Osteoblast (primary cell): ENCODE data around the gene RPAIN. TPM values are rescaled to one million over a fixed set of nuclear protein-coding genes. Genes with fewer than 3 reads are reported as not detected.

Experiments
- DNase-seq: peaks from one replicate; pipeline ENCODE4 v3.0.0; 2011; ENCODE audit warnings: low spot score, mixed read lengths; ENCODE audit not compliant: insufficient read length; ENCODE audit errors: missing footprints
- H2AFZ ChIP-seq: 2 replicates; pipeline ENCODE4 v1.6.0; 2011; ENCODE audit warnings: mild to moderate bottlenecking, low read length
- H3K27ac ChIP-seq: 2 replicates; pipeline ENCODE4 v1.5.1; 2011; ENCODE audit warnings: mild to moderate bottlenecking, low read depth, low read length, moderate library complexity
- H3K27me3 ChIP-seq: 2 replicates; pipeline ENCODE4 v1.6.0; 2012; ENCODE audit warnings: mild to moderate bottlenecking, control low read depth, inconsistent platforms, low read length, moderate library complexity; ENCODE audit not compliant: insufficient read depth
- H3K36me3 ChIP-seq: 2 replicates; pipeline ENCODE4 v1.5.1; 2011; ENCODE audit warnings: mild to moderate bottlenecking, low read length, control low read depth, moderate library complexity; ENCODE audit not compliant: insufficient read depth
- H3K4me1 ChIP-seq: 2 replicates; pipeline ENCODE4 v1.5.1; 2011; ENCODE audit warnings: mild to moderate bottlenecking, low read length, control low read depth, moderate library complexity; ENCODE audit not compliant: insufficient read depth
- H3K4me2 ChIP-seq: 2 replicates; pipeline ENCODE4 v1.6.0; 2011; ENCODE audit warnings: mild to moderate bottlenecking, low read length; ENCODE audit not compliant: insufficient read depth
- H3K4me3 ChIP-seq: fragments of 200-600 bp; sonication (generic); 3 replicates; pipeline ENCODE4 v1.5.1; 2012; ENCODE audit warnings: mild to moderate bottlenecking, low read length, inconsistent platforms; ENCODE audit not compliant: insufficient read depth
- H3K79me2 ChIP-seq: 2 replicates; pipeline ENCODE4 v1.6.0; 2012; ENCODE audit warnings: mild to moderate bottlenecking, low read length, control low read depth, inconsistent platforms; ENCODE audit not compliant: insufficient read depth
- H3K9me3 ChIP-seq: 2 replicates; pipeline ENCODE4 v1.5.1; 2011; ENCODE audit warnings: low read depth, low read length, control low read depth
- H4K20me1 ChIP-seq: 2 replicates; pipeline ENCODE4 v1.6.0; 2012; ENCODE audit warnings: mild to moderate bottlenecking, low read length, control low read depth; ENCODE audit not compliant: insufficient read depth
- CTCF ChIP-seq: IDR thresholded peaks from 2 replicates; pipeline ENCODE4 v1.5.1; 2011; ENCODE audit warnings: mild to moderate bottlenecking, low read depth, low read length, moderate library complexity; ENCODE audit errors: extremely low read depth
- total RNA-seq: library from RNA; depleted of rRNA; stranded (reverse); fragments of >200 nt; gene quantifications from 2 replicates; pipeline ENCODE4 v1.2.3, GENCODE V29; 2012

RPAIN gene
- total RNA-seq, 1 donor = 40.2 TPM

GRCh38 chr17:5472511-5472910, 52.5 kb downstream of the RPAIN start:
- H3K4me1 ChIP-seq = no peaks in the 10 kb centered on the region
- no peak overlapping the region for H3K4me2 ChIP-seq
- H3K36me3 ChIP-seq = peaks cover 39% of the 10 kb centered on the region
- no peaks in the 10 kb centered on the region for H3K9me3 ChIP-seq
- peaks cover 20% of the 10 kb centered on the region for H3K79me2 ChIP-seq
- H3K27ac ChIP-seq = no peak overlapping the region
- no peak overlapping the region for H2AFZ ChIP-seq
- no peaks in the 10 kb centered on the region for H3K27me3 ChIP-seq
- no peak for DNase-seq
- no peak overlapping the region for H3K4me3 ChIP-seq
- no peak for TF ChIP-seq CTCF
- H4K20me1 ChIP-seq = no peaks in the 10 kb centered on the region

- no peak for TF ChIP-seq CTCF
- H3K79me2 ChIP-seq = peaks cover 16% of the 10 kb centered on the region
- no peaks in the 10 kb centered on the region for H4K20me1 ChIP-seq
- H3K36me3 ChIP-seq = peaks cover 53% of the 10 kb centered on the region
- no peaks in the 10 kb centered on the region for H3K27me3 ChIP-seq
- no peak for DNase-seq
- H2AFZ ChIP-seq = no peak overlapping the region
- H3K4me3 ChIP-seq = no peak overlapping the region
- H3K4me2 ChIP-seq = no peak overlapping the region
- no peak overlapping the region for H3K27ac ChIP-seq
- no peaks in the 10 kb centered on the region for H3K4me1 ChIP-seq
- H3K9me3 ChIP-seq = no peaks in the 10 kb centered on the region
Observed at GRCh38 chr17:5473906-5474305, 53.9 kb downstream of the RPAIN start.

GRCh38 chr17:5478992-5479391, 59.0 kb downstream of the RPAIN start:
- DNase-seq = no peak
- TF ChIP-seq CTCF = no peak
- Histone ChIP-seq H3K9me3 (no peaks in the 10 kb centered on the region), H3K79me2 (peaks cover 58% of the 10 kb centered on the region), H3K4me1 (peaks cover 3% of the 10 kb centered on the region), H3K27me3 (no peaks in the 10 kb centered on the region), H3K27ac (no peak overlapping the region), H3K4me2 (no peak overlapping the region), H4K20me1 (no peaks in the 10 kb centered on the region), H3K4me3 (no peak overlapping the region), H3K36me3 (peaks cover 92% of the 10 kb centered on the region), H2AFZ (no peak overlapping the region)

- peaks cover 78% of the 10 kb centered on the region for H3K79me2 ChIP-seq
Observed at GRCh38 chr17:5480962-5481361, 61.0 kb downstream of the RPAIN start.

More at GRCh38 chr17:5480962-5481361, 61.0 kb downstream of the RPAIN start:
- Histone ChIP-seq H4K20me1 (no peaks in the 10 kb centered on the region), H3K27ac (no peak overlapping the region), H3K27me3 (no peaks in the 10 kb centered on the region), H3K4me1 (peaks cover 16% of the 10 kb centered on the region), H3K4me3 (no peak overlapping the region), H2AFZ (no peak overlapping the region), H3K36me3 (peaks cover 86% of the 10 kb centered on the region), H3K4me2 (no peak overlapping the region), H3K9me3 (no peaks in the 10 kb centered on the region)
- TF ChIP-seq CTCF = no peak
- DNase-seq = no peak
